Liver (tissue), 9 donors: ENCODE results near the gene MALRD1. TPM values are rescaled to one million over a fixed set of nuclear protein-coding genes. Genes with fewer than 3 reads are reported as not detected.

ENCODE experiments used
- DNase-seq: peaks from one replicate; pipeline ENCODE4 v3.0.0-alpha.2; 2017; ENCODE audit warnings: low spot score
- H3K27ac ChIP-seq, 2 donors: one replicate each; pipeline ENCODE4 v1.7.0; 2013; ENCODE audit warnings: inconsistent platforms in 2 of 2, low read length in 2 of 2, control low read depth in 1 of 2, low read depth in 1 of 2, mild to moderate bottlenecking in 1 of 2
- H3K27me3 ChIP-seq, 4 donors: one replicate each; pipeline versions ENCODE4 v1.6.1 to v1.7.0; 2013; ENCODE audit warnings: low read length in 3 of 4, inconsistent platforms in 1 of 4, mild to moderate bottlenecking in 1 of 4, moderate library complexity in 1 of 4; ENCODE audit not compliant: control insufficient read depth in 4 of 4, insufficient read depth in 4 of 4
- H3K36me3 ChIP-seq, 4 donors: one replicate each; pipeline versions ENCODE4 v1.6.1 to v1.7.0; 2013; ENCODE audit warnings: low read length in 3 of 4, mild to moderate bottlenecking in 3 of 4, low read depth in 1 of 4, moderate library complexity in 1 of 4; ENCODE audit not compliant: control insufficient read depth in 4 of 4, insufficient read depth in 3 of 4
- H3K4me1 ChIP-seq, 4 donors: one replicate each; pipeline versions ENCODE4 v1.6.1 to v1.7.0; 2013; ENCODE audit warnings: low read length in 3 of 4, mild to moderate bottlenecking in 3 of 4, moderate library complexity in 1 of 4; ENCODE audit not compliant: control insufficient read depth in 4 of 4, insufficient read depth in 4 of 4
- H3K4me3 ChIP-seq, 3 donors: one replicate each; pipeline versions ENCODE4 v1.6.1 to v1.7.0; 2013; ENCODE audit warnings: low read length in 3 of 3, control low read depth in 1 of 3, low read depth in 1 of 3, mild to moderate bottlenecking in 1 of 3
- H3K9ac ChIP-seq, 2 donors: one replicate each; pipeline ENCODE4 v1.7.0; 2013; ENCODE audit warnings: low read length in 2 of 2, mild to moderate bottlenecking in 2 of 2, moderate library complexity in 2 of 2, control low read depth in 1 of 2, low read depth in 1 of 2
- H3K9me3 ChIP-seq, 4 donors: one replicate each; pipeline versions ENCODE4 v1.6.1 to v1.7.0; 2013; ENCODE audit warnings: low read length in 3 of 4; ENCODE audit not compliant: control insufficient read depth in 4 of 4
- ATF3 ChIP-seq: IDR thresholded peaks from 2 replicates; pipeline ENCODE4 v1.6.1; 2016; ENCODE audit warnings: antibody characterized with exemption
- CTCF ChIP-seq: fragments of 150-350 bp; IDR thresholded peaks from 2 replicates; pipeline ENCODE4 v1.5.1; 2017; ENCODE audit warnings: improper control_type of control experiment, low read depth, low read length; ENCODE audit not compliant: missing input control
- EGR1 ChIP-seq, 2 donors: IDR thresholded peaks; 2 replicates each; pipeline ENCODE4 v1.6.1; 2016 to 2018; ENCODE audit warnings: antibody characterized with exemption in 2 of 2, low read depth in 2 of 2
- FOXA1 ChIP-seq: IDR thresholded peaks from 2 replicates; pipeline ENCODE4 v1.6.1; 2016; ENCODE audit warnings: antibody characterized with exemption
- FOXA2 ChIP-seq: IDR thresholded peaks from 2 replicates; pipeline ENCODE4 v1.6.1; 2016; ENCODE audit warnings: antibody characterized with exemption
- GABPA ChIP-seq, 2 donors: IDR thresholded peaks in 1 of 2; conservative IDR thresholded peaks in 1 of 2; 2 replicates each; pipeline ENCODE4 v1.6.1; 2016; ENCODE audit warnings: antibody characterized with exemption in 2 of 2, mild to moderate bottlenecking in 1 of 2, moderate library complexity in 1 of 2
- HNF4A ChIP-seq, 2 donors: conservative IDR thresholded peaks; 2 replicates each; pipeline ENCODE4 v1.6.1; 2016; ENCODE audit warnings: antibody characterized with exemption in 2 of 2, mild to moderate bottlenecking in 2 of 2
- HNF4G ChIP-seq: IDR thresholded peaks from 2 replicates; pipeline ENCODE4 v1.6.1; 2016; ENCODE audit warnings: antibody characterized with exemption
- JUND ChIP-seq, 2 donors: IDR thresholded peaks; 2 replicates each; pipeline ENCODE4 v1.6.1; 2016; ENCODE audit warnings: antibody characterized with exemption in 2 of 2
- MAX ChIP-seq: IDR thresholded peaks from 2 replicates; pipeline ENCODE4 v1.6.1; 2016; ENCODE audit warnings: antibody characterized with exemption
- NR2F2 ChIP-seq: IDR thresholded peaks from 2 replicates; pipeline ENCODE4 v1.6.1; 2016; ENCODE audit warnings: antibody characterized with exemption
- RAD21 ChIP-seq, 2 donors: IDR thresholded peaks; 2 replicates each; pipeline ENCODE4 v1.6.1; 2016; ENCODE audit warnings: antibody characterized with exemption in 2 of 2, mild to moderate bottlenecking in 2 of 2
- REST ChIP-seq: IDR thresholded peaks from 2 replicates; pipeline ENCODE4 v1.6.1; 2016; ENCODE audit warnings: antibody characterized with exemption, mild to moderate bottlenecking
- RXRA ChIP-seq, 2 donors: IDR thresholded peaks; 2 replicates each; pipeline ENCODE4 v1.6.1; 2017 to 2018; ENCODE audit warnings: antibody characterized with exemption in 2 of 2, mild to moderate bottlenecking in 1 of 2
- SP1 ChIP-seq: IDR thresholded peaks from 2 replicates; pipeline ENCODE4 v1.6.1; 2018; ENCODE audit warnings: antibody characterized with exemption, mild to moderate bottlenecking
- TAF1 ChIP-seq: conservative IDR thresholded peaks from 2 replicates; pipeline ENCODE4 v1.6.1; 2016; ENCODE audit warnings: antibody characterized with exemption, mild to moderate bottlenecking
- YY1 ChIP-seq: IDR thresholded peaks from 2 replicates; pipeline ENCODE4 v1.6.1; 2016; ENCODE audit warnings: antibody characterized with exemption, mild to moderate bottlenecking
- ZBTB33 ChIP-seq: IDR thresholded peaks from 2 replicates; pipeline ENCODE4 v1.6.1; 2016; ENCODE audit warnings: antibody characterized with exemption
- WGBS: extraction: QIAGEN DNeasy Blood & Tissue Kit; methylation state at CpG from one replicate; pipeline ENCODE4 v1.1.7; 2013; 5-methylcytosine and 5-hydroxymethylcytosine counted together
- polyA plus RNA-seq, 2 donors: library from polyadenylated mRNA; stranded (reverse) in 1 of 2; unstranded in 1 of 2; fragments of 200-250 nt in 1 of 2; fragments of >200 nt in 1 of 2; fragmentation: Nextera tagmentation in 1 of 2; extraction: Ambion mirVana in 1 of 2; gene quantifications; one replicate each; pipeline versions ENCODE4 v1.2.1 to v1.2.3, GENCODE V29; 2013 to 2015
- total RNA-seq, 2 donors: library from RNA; depleted of rRNA; stranded (reverse); fragments of >200 nt; gene quantifications; one replicate each; pipeline ENCODE4 v1.2.3, GENCODE V29; 2014
- donor health status: healthy.
- donor health status: healthy.
- donor health status: healthy.
- donor health status: healthy.
- donor health status: healthy.

The MALRD1 gene
- total and polyA plus RNA-seq, 4 donors = 0.37 to 0.59 TPM; not detected in 2

GRCh38 chr10:19611775-19612174 lies 563.2 kb downstream of the MALRD1 start:
- no peaks in the 10 kb centered on the region for H3K36me3 ChIP-seq
- no peak overlapping the region for H3K9ac ChIP-seq
- no peak for DNase-seq
- no peak overlapping the region for H3K4me3 ChIP-seq
- no peaks in the 10 kb centered on the region for H3K27me3 ChIP-seq
- no peaks in the 10 kb centered on the region for H3K4me1 ChIP-seq
- H3K9me3 ChIP-seq = no peaks in the 10 kb centered on the region
- H3K27ac ChIP-seq = no peak overlapping the region
- no peak for TF ChIP-seq FOXA1
- no peak for TF ChIP-seq REST
- TF ChIP-seq EGR1 (IDR thresholded peaks at IDR 0.05; ENCODE audit: low read depth in 2 of 2) = no peak
- no peak for TF ChIP-seq MAX
- no peak for TF ChIP-seq CTCF
- no peak for TF ChIP-seq RXRA (IDR thresholded peaks at IDR 0.05)
- TF ChIP-seq NR2F2 = no peak
- no peak for TF ChIP-seq SP1

GRCh38 chr10:19616966-19617365 lies 568.4 kb downstream of the MALRD1 start:
- no peak for TF ChIP-seq TAF1
- TF ChIP-seq HNF4A (conservative IDR thresholded peaks at IDR 0.05) = no peak
- no peak for TF ChIP-seq ZBTB33
- TF ChIP-seq RAD21 (IDR thresholded peaks at IDR 0.05) = no peak
- TF ChIP-seq SP1 = no peak
- TF ChIP-seq REST = no peak
- TF ChIP-seq ATF3 = no peak
- no peak for TF ChIP-seq CTCF
- no peak for TF ChIP-seq FOXA1
- no peak for TF ChIP-seq RXRA (IDR thresholded peaks at IDR 0.05)
- no peak for TF ChIP-seq EGR1 (IDR thresholded peaks at IDR 0.05; ENCODE audit: low read depth in 2 of 2)
- no peak for TF ChIP-seq YY1
- TF ChIP-seq JUND (IDR thresholded peaks at IDR 0.05) = no peak
- TF ChIP-seq HNF4G = no peak
- no peak for TF ChIP-seq NR2F2
- no peak for TF ChIP-seq MAX
- TF ChIP-seq GABPA (IDR thresholded peaks at IDR 0.05 in 1 of 2, conservative IDR thresholded peaks at IDR 0.05 in 1 of 2) = no peak
- no peak for TF ChIP-seq FOXA2
- H3K4me1 ChIP-seq = no peaks in the 10 kb centered on the region
- no peaks in the 10 kb centered on the region for H3K36me3 ChIP-seq
- no peak overlapping the region for H3K9ac ChIP-seq
- no peaks in the 10 kb centered on the region for H3K27me3 ChIP-seq
- H3K4me3 ChIP-seq = no peak overlapping the region
- WGBS = 82% methylated on average over 2 of the region's 2 CpGs
- H3K9me3 ChIP-seq = no peaks in the 10 kb centered on the region
- no peak overlapping the region for H3K27ac ChIP-seq
- no peak for DNase-seq
